GM12892 (cell line): ENCODE measurements around the gene KCNAB1.

ENCODE experiments used
- DNase-seq: peaks from one replicate; pipeline ENCODE4 v3.0.0; 2011; ENCODE audit not compliant: insufficient read length
- FAIRE-seq: peaks from 2 replicates; lab custom pipeline; 2011; peaks lifted over from hg19 to GRCh38; lab: Jason Lieb, UNC
- POLR2A ChIP-seq: IDR thresholded peaks from 2 replicates; pipeline ENCODE4 v1.6.1; 2011; ENCODE audit warnings: low read depth, low read length, control low read depth
- POLR2AphosphoS5 ChIP-seq: IDR thresholded peaks from 2 replicates; pipeline ENCODE4 v1.6.1; 2011; ENCODE audit warnings: low read depth, low read length, control low read depth
- TAF1 ChIP-seq: IDR thresholded peaks from 2 replicates; pipeline ENCODE4 v1.6.1; 2011; ENCODE audit warnings: low read depth, mild to moderate bottlenecking, control low read depth, low read length, borderline replicate concordance

KCNAB1 gene

GRCh38 chr3:156352728-156353127, 232.3 kb downstream of the KCNAB1 start:
- DNase-seq, result no peak
- TF ChIP-seq TAF1 (no peak), POLR2AphosphoS5 (no peak), POLR2A (no peak)

GRCh38 chr3:156353563-156353962, 233.2 kb downstream of the KCNAB1 start:
- TF ChIP-seq POLR2AphosphoS5, result no peak
- TF ChIP-seq POLR2A, result no peak
- no peak for TF ChIP-seq TAF1
- no peak for FAIRE-seq
- DNase-seq, result no peak

More at GRCh38 chr3:156352728-156353127, 232.3 kb downstream of the KCNAB1 start:
- no peak for FAIRE-seq

GRCh38 chr3:156356537-156357363, 236.4 kb downstream of the KCNAB1 start:
- TF ChIP-seq POLR2A (no peak), POLR2AphosphoS5 (no peak), TAF1 (no peak)
- DNase-seq (no peak), FAIRE-seq (no peak)

GRCh38 chr3:156358232-156358631, 237.9 kb downstream of the KCNAB1 start:
- no peak for FAIRE-seq
- no peak for DNase-seq
- no peak for TF ChIP-seq POLR2A
- TF ChIP-seq POLR2AphosphoS5, result no peak
- TF ChIP-seq TAF1, result no peak

GRCh38 chr3:156359368-156359767, 239.0 kb downstream of the KCNAB1 start:
- FAIRE-seq, result no peak
- TF ChIP-seq POLR2AphosphoS5 (no peak), POLR2A (no peak), TAF1 (no peak)

GRCh38 chr3:156360083-156360482, 239.7 kb downstream of the KCNAB1 start:
- FAIRE-seq (no peak), DNase-seq (no peak)
- TF ChIP-seq POLR2AphosphoS5 (no peak), TAF1 (no peak), POLR2A (no peak)

More at GRCh38 chr3:156359368-156359767, 239.0 kb downstream of the KCNAB1 start:
- DNase-seq, result no peak

GRCh38 chr3:156360963-156361362, 240.6 kb downstream of the KCNAB1 start:
- TF ChIP-seq TAF1 (no peak), POLR2A (no peak), POLR2AphosphoS5 (no peak)
- no peak for FAIRE-seq
- no peak for DNase-seq

- FAIRE-seq, result no peak
- no peak for TF ChIP-seq POLR2A
- no peak for TF ChIP-seq TAF1
- no peak for TF ChIP-seq POLR2AphosphoS5
- DNase-seq, result no peak
Measured at GRCh38 chr3:156366559-156366958, 246.2 kb downstream of the KCNAB1 start.

GRCh38 chr3:156368189-156368588, 247.8 kb downstream of the KCNAB1 start:
- no peak for DNase-seq
- peak; percentile 61 for FAIRE-seq
- TF ChIP-seq POLR2AphosphoS5, result no peak
- no peak for TF ChIP-seq TAF1

- TF ChIP-seq POLR2AphosphoS5, result no peak
- TF ChIP-seq POLR2A, result no peak
- no peak for TF ChIP-seq TAF1
- no peak for DNase-seq
- FAIRE-seq, result no peak
Measured at GRCh38 chr3:156371701-156372100, 251.3 kb downstream of the KCNAB1 start.

GRCh38 chr3:156373095-156373494, 252.7 kb downstream of the KCNAB1 start:
- FAIRE-seq (no peak), DNase-seq (no peak)
- TF ChIP-seq POLR2A (no peak), TAF1 (no peak), POLR2AphosphoS5 (no peak)

- DNase-seq (no peak), FAIRE-seq (no peak)
- TF ChIP-seq POLR2AphosphoS5 (no peak), POLR2A (no peak), TAF1 (no peak)
Measured at GRCh38 chr3:156373654-156374053, 253.3 kb downstream of the KCNAB1 start.
